Sigmoid colon (tissue), 7 donors: ENCODE results near the gene STKLD1. TPM values are rescaled to one million over a fixed set of nuclear protein-coding genes. Genes with fewer than 3 reads are reported as not detected.

Experiments
- DNase-seq: peaks from one replicate; pipeline ENCODE4 v3.0.0-alpha.2; 2019
- H3K27ac ChIP-seq, 4 donors: fragments of 200-600 bp; sonication (generic); one replicate each; pipeline ENCODE4 v1.5.1; 2016 to 2019; ENCODE audit warnings: mild to moderate bottlenecking in 1 of 4
- H3K27me3 ChIP-seq, 3 donors: fragments of 200-600 bp; sonication (generic); one replicate each; pipeline ENCODE4 v1.5.1; 2019; ENCODE audit warnings: mild to moderate bottlenecking in 1 of 3
- H3K36me3 ChIP-seq, 4 donors: fragments of 200-600 bp; sonication (generic); one replicate each; pipeline ENCODE4 v1.5.1; 2016 to 2019
- H3K4me1 ChIP-seq, 4 donors: fragments of 200-600 bp; sonication (generic); one replicate each; pipeline ENCODE4 v1.5.1; 2017 to 2019
- H3K4me3 ChIP-seq, 4 donors: fragments of 200-600 bp; sonication (generic); one replicate each; pipeline ENCODE4 v1.5.1; 2017 to 2019; ENCODE audit warnings: mild to moderate bottlenecking in 2 of 4, moderate library complexity in 1 of 4
- H3K9me3 ChIP-seq, 4 donors: fragments of 200-600 bp in 3 of 4; sonication (generic) in 3 of 4; one replicate each; pipeline versions ENCODE4 v1.5.1 to v1.6.1; 2013 to 2019
- EP300 ChIP-seq, 4 donors: sonication (generic); formaldehyde crosslinking; IDR thresholded peaks; one replicate each; pipeline ENCODE4 v1.6.1; 2017; ENCODE audit warnings: antibody characterized with exemption in 4 of 4
- POLR2A ChIP-seq, 2 donors: fragments of 450-650 bp; IDR thresholded peaks; one replicate each; pipeline ENCODE4 v1.6.1; 2016; ENCODE audit warnings: antibody characterized with exemption in 2 of 2, mild to moderate bottlenecking in 2 of 2, moderate library complexity in 2 of 2
- POLR2AphosphoS5 ChIP-seq, 4 donors: sonication (generic); formaldehyde crosslinking; IDR thresholded peaks; one replicate each; pipeline ENCODE4 v1.6.1; 2017; ENCODE audit warnings: antibody characterized with exemption in 4 of 4
- WGBS, 2 donors: extraction: QIAGEN DNeasy Blood & Tissue Kit; methylation state at CpG; one replicate each; pipeline ENCODE4 v1.1.7; 2013; 5-methylcytosine and 5-hydroxymethylcytosine counted together
- intact Hi-C: fragments of 100-400 bp; cut with DNase I; formaldehyde crosslinking; loops from one replicate; pipeline ENCODE4 v1.15.1; 2023
- polyA plus RNA-seq, 3 donors: library from polyadenylated mRNA; stranded (reverse); fragments of 200-250 nt; gene quantifications; one replicate each; pipeline ENCODE4 v1.2.3, GENCODE V29; 2013
- total RNA-seq, 4 donors: library from RNA; depleted of rRNA; stranded (reverse); fragments of >200 nt; gene quantifications; one replicate each; pipeline ENCODE4 v1.1.0, GENCODE V29; 2016
- TF ChIP-seq, protein P1 (sequence below), 4 experiments: fragments of 450-650 bp in 3 of 4; fragments of 200-600 bp in 1 of 4; IDR thresholded peaks; one replicate each; pipeline ENCODE4 v1.5.1; 2016 to 2019; ENCODE audit warnings: antibody characterized with exemption in 4 of 4, mild to moderate bottlenecking in 3 of 4, moderate library complexity in 2 of 4
- donor health status: healthy with polysubstance abuse.
- donor health status: Bipolar disorder and iron deficiency.
- donor health status: healthy.

STKLD1 gene
- total and polyA plus RNA-seq, 7 donors = 0.49 to 8.3 (median 1.5) TPM; not detected in 1

DNA sequence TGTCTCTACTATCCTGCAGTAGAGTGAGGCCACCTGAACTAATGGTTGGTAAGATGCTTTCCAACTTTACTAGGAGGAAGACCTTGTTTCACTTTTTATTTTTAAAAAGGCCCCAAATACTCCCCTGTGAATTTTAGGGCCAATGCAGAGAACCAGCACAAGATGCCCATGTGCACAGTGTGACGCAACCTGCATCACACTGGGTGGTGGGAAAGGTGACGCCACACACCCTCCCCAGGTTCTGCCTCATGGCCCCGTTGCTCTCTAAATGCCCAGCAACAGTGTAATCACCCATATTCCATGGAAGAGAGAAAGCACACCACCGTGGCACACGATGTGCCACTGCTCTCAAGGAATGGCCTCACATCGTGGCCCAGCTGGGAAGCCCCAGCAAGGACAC, 6.7 kb upstream of the STKLD1 start:
- WGBS, 2 donors = 86 to 88% methylated on average over 6 of the region's 6 CpGs
- Histone ChIP-seq H3K4me3 (no peak overlapping the region), H3K27me3 (no peaks in the 10 kb centered on the region), H3K36me3 (peaks cover 10 to 59% (median 25%) of the 10 kb centered on the region in 4 donors), H3K4me1 (peaks cover 0 to 76% (median 68%) of the 10 kb centered on the region in 4 donors), H3K9me3 (no peaks in the 10 kb centered on the region), H3K27ac (no peak overlapping the region)
- no peak for DNase-seq
- TF ChIP-seq, protein P1, sequence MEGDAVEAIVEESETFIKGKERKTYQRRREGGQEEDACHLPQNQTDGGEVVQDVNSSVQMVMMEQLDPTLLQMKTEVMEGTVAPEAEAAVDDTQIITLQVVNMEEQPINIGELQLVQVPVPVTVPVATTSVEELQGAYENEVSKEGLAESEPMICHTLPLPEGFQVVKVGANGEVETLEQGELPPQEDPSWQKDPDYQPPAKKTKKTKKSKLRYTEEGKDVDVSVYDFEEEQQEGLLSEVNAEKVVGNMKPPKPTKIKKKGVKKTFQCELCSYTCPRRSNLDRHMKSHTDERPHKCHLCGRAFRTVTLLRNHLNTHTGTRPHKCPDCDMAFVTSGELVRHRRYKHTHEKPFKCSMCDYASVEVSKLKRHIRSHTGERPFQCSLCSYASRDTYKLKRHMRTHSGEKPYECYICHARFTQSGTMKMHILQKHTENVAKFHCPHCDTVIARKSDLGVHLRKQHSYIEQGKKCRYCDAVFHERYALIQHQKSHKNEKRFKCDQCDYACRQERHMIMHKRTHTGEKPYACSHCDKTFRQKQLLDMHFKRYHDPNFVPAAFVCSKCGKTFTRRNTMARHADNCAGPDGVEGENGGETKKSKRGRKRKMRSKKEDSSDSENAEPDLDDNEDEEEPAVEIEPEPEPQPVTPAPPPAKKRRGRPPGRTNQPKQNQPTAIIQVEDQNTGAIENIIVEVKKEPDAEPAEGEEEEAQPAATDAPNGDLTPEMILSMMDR (IDR thresholded peaks at IDR 0.05) = no peak
- no peak for TF ChIP-seq POLR2A (IDR thresholded peaks at IDR 0.05)
- intact Hi-C loops = no loop called here

DNA sequence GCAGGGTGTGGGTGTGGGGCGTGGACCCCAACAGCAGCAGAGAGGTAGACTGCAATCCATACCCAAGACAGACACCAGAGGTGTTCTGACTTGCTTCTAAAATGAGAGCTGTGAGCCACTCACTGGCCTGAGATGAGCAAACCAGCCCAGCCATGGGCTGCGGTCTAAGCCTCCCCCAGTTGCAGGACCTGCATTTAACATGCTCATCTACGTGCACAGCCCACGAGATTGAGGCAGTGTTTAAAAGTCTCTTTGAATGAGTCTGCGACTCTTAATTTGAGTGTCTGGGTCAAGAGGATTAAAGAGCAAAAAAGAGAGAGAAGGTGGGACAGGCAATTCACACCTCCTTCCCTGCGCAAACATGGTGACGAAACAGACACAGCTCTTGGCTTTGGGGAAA, 6.2 kb upstream of the STKLD1 start:
- Histone ChIP-seq H3K4me3 (no peak overlapping the region), H3K27ac (no peak overlapping the region), H3K27me3 (no peaks in the 10 kb centered on the region), H3K4me1 (peaks cover 0 to 81% (median 73%) of the 10 kb centered on the region in 4 donors), H3K36me3 (peaks cover 10 to 54% (median 23%) of the 10 kb centered on the region in 4 donors), H3K9me3 (no peaks in the 10 kb centered on the region)
- TF ChIP-seq EP300 (IDR thresholded peaks at IDR 0.05) = no peak
- no peak for TF ChIP-seq POLR2AphosphoS5 (IDR thresholded peaks at IDR 0.05)
- TF ChIP-seq POLR2A (IDR thresholded peaks at IDR 0.05) = no peak
- TF ChIP-seq, protein P1 (IDR thresholded peaks at IDR 0.05) = no peak
- WGBS, 2 donors = 83 to 89% methylated on average over 7 of the region's 7 CpGs
- intact Hi-C loops = no loop called here
- no peak for DNase-seq

DNA sequence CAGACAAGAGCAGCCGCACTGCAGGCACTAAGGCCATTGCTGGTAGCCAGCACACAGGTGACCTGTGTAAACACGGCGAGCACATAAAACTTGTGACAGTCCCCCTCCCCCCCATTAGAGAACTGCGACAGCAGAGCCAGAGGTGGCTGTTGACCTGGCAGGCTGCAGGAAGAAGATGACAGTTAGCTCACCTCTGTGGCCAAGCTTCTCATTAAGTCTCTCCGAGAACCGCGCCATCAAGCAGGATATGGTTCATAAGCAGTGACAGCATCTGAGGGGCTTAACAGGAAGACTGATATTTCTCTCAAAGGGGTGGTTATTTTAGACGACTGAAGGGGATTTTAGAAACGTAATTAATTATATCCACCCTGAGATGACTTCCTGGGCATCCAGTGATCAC, 5.5 kb upstream of the STKLD1 start:
- Histone ChIP-seq H3K27me3 (no peaks in the 10 kb centered on the region), H3K9me3 (no peaks in the 10 kb centered on the region), H3K27ac (no peak overlapping the region), H3K36me3 (peaks cover 9 to 46% (median 18%) of the 10 kb centered on the region in 4 donors), H3K4me3 (no peak overlapping the region), H3K4me1 (peaks cover 0 to 84% (median 77%) of the 10 kb centered on the region in 4 donors)
- TF ChIP-seq POLR2AphosphoS5 (IDR thresholded peaks at IDR 0.05) (no peak), EP300 (IDR thresholded peaks at IDR 0.05) (no peak), POLR2A (IDR thresholded peaks at IDR 0.05) (no peak)
- TF ChIP-seq, protein P1 (IDR thresholded peaks at IDR 0.05) = no peak
- DNase-seq = no peak
- intact Hi-C loops = no loop called here
- WGBS, 2 donors = 62 to 84% methylated on average over 9 of the region's 9 CpGs

GRCh38 chr9:133371261-133371711, 4.9 kb upstream of the STKLD1 start:
- 57 to 77% methylated on average over 12 of the region's 12 CpGs for WGBS, 2 donors

More at GRCh38 chr9:133371261-133371711, 4.9 kb upstream of the STKLD1 start:
- Histone ChIP-seq H3K4me1 (peaks cover 0 to 84% (median 78%) of the 10 kb centered on the region in 4 donors), H3K27me3 (no peaks in the 10 kb centered on the region), H3K9me3 (no peaks in the 10 kb centered on the region), H3K36me3 (peaks cover 7 to 40% (median 12%) of the 10 kb centered on the region in 4 donors), H3K4me3 (no peak overlapping the region), H3K27ac (peak overlapping the region in 1 of 4 donors; percentile 3)
- no peak for DNase-seq
- TF ChIP-seq POLR2A (IDR thresholded peaks at IDR 0.05) = no peak
- TF ChIP-seq POLR2AphosphoS5 (IDR thresholded peaks at IDR 0.05) = no peak
- TF ChIP-seq EP300 (IDR thresholded peaks at IDR 0.05) = no peak
- TF ChIP-seq, protein P1 (IDR thresholded peaks at IDR 0.05) = no peak
- intact Hi-C loops = no loop called here
